ENCODE data around the gene GRIN1.

Gene GRIN1

DNA sequence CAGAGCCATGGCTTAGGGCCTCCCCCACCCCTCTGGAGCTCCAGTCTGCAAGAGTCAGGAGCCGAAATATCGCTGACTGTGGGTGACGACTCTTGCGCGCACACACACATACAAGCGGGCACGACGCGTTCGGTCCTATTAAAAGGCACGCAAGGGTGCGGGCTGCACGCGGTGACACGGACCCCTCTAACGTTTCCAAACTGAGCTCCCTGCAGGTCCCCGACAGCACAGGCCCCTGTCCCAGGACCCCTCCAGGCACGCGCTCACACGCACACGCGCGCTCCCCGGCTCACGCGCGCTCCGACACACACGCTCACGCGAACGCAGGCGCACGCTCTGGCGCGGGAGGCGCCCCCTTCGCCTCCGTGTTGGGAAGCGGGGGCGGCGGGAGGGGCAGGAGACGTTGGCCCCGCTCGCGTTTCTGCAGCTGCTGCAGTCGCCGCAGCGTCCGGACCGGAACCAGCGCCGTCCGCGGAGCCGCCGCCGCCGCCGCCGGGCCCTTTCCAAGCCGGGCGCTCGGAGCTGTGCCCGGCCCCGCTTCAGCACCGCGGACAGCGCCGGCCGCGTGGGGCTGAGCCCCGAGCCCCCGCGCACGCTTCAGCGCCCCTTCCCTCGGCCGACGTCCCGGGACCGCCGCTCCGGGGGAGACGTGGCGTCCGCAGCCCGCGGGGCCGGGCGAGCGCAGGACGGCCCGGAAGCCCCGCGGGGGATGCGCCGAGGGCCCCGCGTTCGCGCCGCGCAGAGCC lies at the start of gene GRIN1:
Gene GRIN1, plus strand, starts transcription at position 433 of the 746 bp plus-strand sequence. CDS start 333 bp downstream, outside the sequence.
- no peak within 1 kb of the TSS for H3K27ac ChIP-seq
- no peaks in the 10 kb centered on the region for H3K36me3 ChIP-seq
- no peaks in the 10 kb centered on the region for H3K9me3 ChIP-seq
- TF ChIP-seq, protein P1, sequence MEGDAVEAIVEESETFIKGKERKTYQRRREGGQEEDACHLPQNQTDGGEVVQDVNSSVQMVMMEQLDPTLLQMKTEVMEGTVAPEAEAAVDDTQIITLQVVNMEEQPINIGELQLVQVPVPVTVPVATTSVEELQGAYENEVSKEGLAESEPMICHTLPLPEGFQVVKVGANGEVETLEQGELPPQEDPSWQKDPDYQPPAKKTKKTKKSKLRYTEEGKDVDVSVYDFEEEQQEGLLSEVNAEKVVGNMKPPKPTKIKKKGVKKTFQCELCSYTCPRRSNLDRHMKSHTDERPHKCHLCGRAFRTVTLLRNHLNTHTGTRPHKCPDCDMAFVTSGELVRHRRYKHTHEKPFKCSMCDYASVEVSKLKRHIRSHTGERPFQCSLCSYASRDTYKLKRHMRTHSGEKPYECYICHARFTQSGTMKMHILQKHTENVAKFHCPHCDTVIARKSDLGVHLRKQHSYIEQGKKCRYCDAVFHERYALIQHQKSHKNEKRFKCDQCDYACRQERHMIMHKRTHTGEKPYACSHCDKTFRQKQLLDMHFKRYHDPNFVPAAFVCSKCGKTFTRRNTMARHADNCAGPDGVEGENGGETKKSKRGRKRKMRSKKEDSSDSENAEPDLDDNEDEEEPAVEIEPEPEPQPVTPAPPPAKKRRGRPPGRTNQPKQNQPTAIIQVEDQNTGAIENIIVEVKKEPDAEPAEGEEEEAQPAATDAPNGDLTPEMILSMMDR (IDR thresholded peaks at IDR 0.05) = no peak
- H3K4me1 ChIP-seq (ENCODE audit: control insufficient read depth in 1 of 2, insufficient read depth in 1 of 2, low read depth in 1 of 2, low read length in 1 of 2) = no peaks in the 10 kb centered on the region
- H3K4me3 ChIP-seq (ENCODE audit: low read depth in 1 of 2, low read length in 1 of 2) = no peak within 1 kb of the TSS
- peaks cover 100% of the 10 kb centered on the region for H3K27me3 ChIP-seq

DNA sequence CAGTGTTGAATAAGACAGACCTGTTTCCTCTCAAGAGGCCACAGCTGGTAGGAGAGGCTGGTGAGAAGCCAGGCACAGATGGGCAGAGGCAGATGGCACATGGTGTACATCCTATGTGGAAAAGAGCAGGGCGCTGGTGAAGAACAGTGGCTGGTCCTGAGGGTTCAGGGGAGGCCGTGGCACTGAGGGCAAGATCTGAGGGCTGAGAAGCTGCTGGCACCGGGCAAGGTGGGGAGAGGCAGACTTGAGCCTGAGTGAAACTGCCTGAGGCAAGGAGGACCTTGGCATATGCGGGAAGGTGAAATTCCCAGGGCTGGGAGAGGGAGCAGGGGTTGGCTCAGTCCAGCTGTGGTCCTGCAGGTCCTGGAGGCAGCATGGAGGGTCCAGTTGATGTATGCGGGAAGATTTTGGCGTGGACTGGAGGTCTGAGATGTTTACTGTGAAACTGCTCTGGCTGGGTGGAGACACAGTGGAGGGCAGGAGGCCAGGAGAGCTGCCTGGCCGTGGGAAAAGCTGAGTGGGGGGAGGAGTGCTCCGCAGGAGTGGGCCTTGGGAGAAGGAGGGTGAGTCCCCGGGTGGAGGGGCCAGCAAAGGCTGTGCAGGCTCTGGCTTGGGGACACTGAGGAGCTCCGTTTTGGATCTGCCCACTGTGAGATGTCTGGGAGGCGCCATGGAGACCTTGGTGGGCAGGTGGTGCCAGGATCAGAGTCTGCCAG lies 49.6 kb upstream of the GRIN1 start:
- H3K27ac ChIP-seq = no peak overlapping the region
- H3K36me3 ChIP-seq = peaks cover 22% of the 10 kb centered on the region
- H3K9me3 ChIP-seq = no peaks in the 10 kb centered on the region
- H3K4me1 ChIP-seq (ENCODE audit: control insufficient read depth in 1 of 2, insufficient read depth in 1 of 2, low read depth in 1 of 2, low read length in 1 of 2) = peaks cover 25 to 27% of the 10 kb centered on the region in 2 experiments
- peaks cover 4% of the 10 kb centered on the region for H3K27me3 ChIP-seq
- TF ChIP-seq, protein P1 (IDR thresholded peaks at IDR 0.05) = no peak
- no peak overlapping the region for H3K4me3 ChIP-seq (ENCODE audit: low read depth in 1 of 2, low read length in 1 of 2)

DNA sequence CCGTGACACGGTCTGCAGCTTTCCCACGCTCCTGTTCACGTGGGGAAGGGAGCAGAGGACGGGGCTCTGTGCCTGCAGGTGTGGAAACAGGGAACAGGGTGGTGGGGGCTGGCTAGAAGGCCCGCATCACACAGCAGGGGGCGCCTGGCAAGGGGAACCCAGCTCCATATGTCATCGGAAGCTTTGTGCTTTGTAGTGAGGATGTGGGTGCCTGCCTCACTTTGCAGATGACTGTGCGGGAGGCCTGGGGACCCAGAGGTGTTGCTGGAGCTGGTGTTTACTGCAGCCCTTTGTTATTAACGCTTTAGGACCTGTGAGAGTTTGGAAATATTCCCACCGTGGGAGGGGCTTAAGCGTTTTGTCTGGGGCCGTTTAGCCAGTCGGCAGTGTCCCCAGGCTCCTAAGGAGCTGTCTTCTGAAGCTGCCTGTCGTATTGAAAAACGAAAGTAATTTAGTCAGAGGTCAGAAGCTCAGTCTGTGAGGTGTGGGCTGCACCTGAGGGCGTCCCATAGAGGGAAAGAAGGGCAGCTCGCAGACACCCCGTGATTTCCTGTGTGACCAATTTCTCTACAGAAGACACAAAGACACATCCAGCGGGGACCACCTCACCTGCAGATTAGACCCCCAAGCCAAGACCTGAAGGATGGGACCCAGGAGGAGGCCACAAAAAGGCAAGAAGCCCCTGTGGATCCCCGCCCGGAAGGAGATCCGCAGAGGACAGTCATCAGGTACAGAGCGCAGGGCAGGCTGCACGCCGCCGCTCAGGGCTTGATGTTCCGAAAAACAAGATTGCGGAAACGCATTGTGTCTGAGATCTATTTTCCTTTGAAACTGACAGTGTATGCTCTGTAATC lies 43.1 kb upstream of the GRIN1 start:
- Histone ChIP-seq H3K9me3 (no peaks in the 10 kb centered on the region), H3K27ac (no peak overlapping the region), H3K4me1 (ENCODE audit: control insufficient read depth in 1 of 2, insufficient read depth in 1 of 2, low read depth in 1 of 2, low read length in 1 of 2) (no peaks in the 10 kb centered on the region), H3K4me3 (ENCODE audit: low read depth in 1 of 2, low read length in 1 of 2) (no peak overlapping the region), H3K36me3 (peaks cover 54% of the 10 kb centered on the region), H3K27me3 (no peaks in the 10 kb centered on the region)
- TF ChIP-seq, protein P1 (IDR thresholded peaks at IDR 0.05) = no peak

DNA sequence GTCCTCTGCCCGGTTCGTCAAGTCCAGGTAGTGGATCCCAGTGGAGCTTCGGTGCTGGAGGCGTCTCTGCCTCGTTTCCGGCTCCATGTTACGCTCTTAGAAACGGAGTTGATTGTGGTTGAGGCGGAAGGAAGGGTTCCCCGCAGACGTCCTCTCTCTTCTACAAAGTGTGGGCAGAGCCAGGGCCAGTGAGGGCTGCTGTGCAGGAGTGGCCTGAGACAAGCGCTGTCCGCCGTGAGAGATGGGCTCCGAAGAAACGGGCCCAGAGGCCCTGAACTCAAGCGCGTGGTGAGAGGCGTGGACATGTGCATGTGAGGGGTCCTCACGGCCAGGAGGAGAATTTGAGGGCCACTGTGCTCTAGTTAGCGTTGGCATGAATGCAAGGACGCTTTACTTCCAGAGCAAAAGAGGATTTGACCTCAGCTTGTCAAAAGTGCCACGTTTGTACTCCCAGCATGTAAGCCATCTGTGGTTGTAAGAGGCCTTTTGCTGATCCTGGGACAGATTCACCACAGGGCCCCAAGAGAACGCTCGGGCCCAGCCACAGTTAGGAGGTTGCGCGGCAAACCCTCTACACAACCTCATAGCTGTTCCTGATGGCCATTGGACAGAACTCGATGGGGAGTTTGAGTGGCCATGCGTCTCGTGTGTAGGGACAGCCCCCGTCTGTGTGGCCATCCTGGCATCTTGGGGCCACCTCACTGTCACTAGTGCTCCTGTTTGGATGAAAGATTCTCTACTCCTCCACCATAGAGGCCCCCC lies 42.0 kb upstream of the GRIN1 start:
- no peaks in the 10 kb centered on the region for H3K9me3 ChIP-seq
- peaks cover 65% of the 10 kb centered on the region for H3K36me3 ChIP-seq
- TF ChIP-seq, protein P1 (IDR thresholded peaks at IDR 0.05) = no peak
- H3K27ac ChIP-seq = no peak overlapping the region
- no peaks in the 10 kb centered on the region for H3K27me3 ChIP-seq
- H3K4me3 ChIP-seq (ENCODE audit: low read depth in 1 of 2, low read length in 1 of 2) = no peak overlapping the region
- no peaks in the 10 kb centered on the region for H3K4me1 ChIP-seq (ENCODE audit: control insufficient read depth in 1 of 2, insufficient read depth in 1 of 2, low read depth in 1 of 2, low read length in 1 of 2)
